ENCODE results near the gene SEC11A. TPM values are rescaled to one million over a fixed set of nuclear protein-coding genes. Genes with fewer than 3 reads are reported as not detected.

The SEC11A gene
- total and polyA plus RNA-seq, 4 donors, result 56.7 to 90.2 (median 71.3) TPM

- Histone ChIP-seq H3K9ac (ENCODE audit: low read depth in 1 of 2, low read length in 2 of 2) (no peak overlapping the region), H3K27me3 (ENCODE audit: control insufficient read depth in 4 of 4, insufficient read depth in 4 of 4, low read length in 3 of 4) (no peaks in the 10 kb centered on the region), H3K27ac (ENCODE audit: low read depth in 1 of 2, low read length in 2 of 2) (no peak overlapping the region), H3K36me3 (ENCODE audit: control insufficient read depth in 4 of 4, insufficient read depth in 3 of 4, low read depth in 1 of 4, low read length in 3 of 4) (peaks cover 4 to 14% (median 8%) of the 10 kb centered on the region in 4 donors), H3K4me1 (ENCODE audit: control insufficient read depth in 4 of 4, insufficient read depth in 4 of 4, low read length in 3 of 4) (no peaks in the 10 kb centered on the region), H3K4me3 (ENCODE audit: low read depth in 1 of 3, low read length in 3 of 3) (no peak overlapping the region), H3K9me3 (ENCODE audit: control insufficient read depth in 4 of 4, low read length in 3 of 4) (no peaks in the 10 kb centered on the region)
- no peak for DNase-seq (ENCODE audit: low spot score)
- 85% methylated on average over 5 of the region's 5 CpGs for WGBS
- TF ChIP-seq YY1 (IDR thresholded peaks at IDR 0.05), result no peak
These were observed 30.6 kb downstream of the SEC11A start for GRCh38 chr15:84685304-84685703.

DNA sequence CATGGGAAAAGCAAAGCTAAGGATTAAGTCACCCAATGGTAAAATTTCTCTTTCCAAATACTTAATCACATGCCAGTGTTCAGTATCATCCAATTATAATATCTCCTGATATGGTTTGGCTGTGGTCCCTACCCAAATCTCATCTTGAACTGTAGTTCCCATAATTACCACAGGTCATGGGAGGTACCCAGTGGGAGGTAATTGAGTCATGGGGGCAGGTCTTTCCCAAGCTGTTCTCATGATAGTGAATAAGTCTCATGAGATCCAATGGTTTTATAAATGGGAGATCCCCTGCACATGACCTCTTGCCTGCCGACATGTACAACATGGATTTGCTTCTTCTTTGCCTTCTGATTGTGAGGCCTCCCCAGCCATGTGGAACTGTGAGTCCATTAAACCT lies 31.8 kb downstream of the SEC11A start:
- WGBS, result 95% methylated on average over 1 of the region's 1 CpG
- Histone ChIP-seq H3K4me3 (ENCODE audit: low read depth in 1 of 3, low read length in 3 of 3) (no peak overlapping the region), H3K27ac (ENCODE audit: low read depth in 1 of 2, low read length in 2 of 2) (no peak overlapping the region), H3K9ac (ENCODE audit: low read depth in 1 of 2, low read length in 2 of 2) (no peak overlapping the region), H3K27me3 (ENCODE audit: control insufficient read depth in 4 of 4, insufficient read depth in 4 of 4, low read length in 3 of 4) (no peaks in the 10 kb centered on the region), H3K9me3 (ENCODE audit: control insufficient read depth in 4 of 4, low read length in 3 of 4) (no peaks in the 10 kb centered on the region), H3K36me3 (ENCODE audit: control insufficient read depth in 4 of 4, insufficient read depth in 3 of 4, low read depth in 1 of 4, low read length in 3 of 4) (peaks cover 2 to 21% (median 9%) of the 10 kb centered on the region in 4 donors), H3K4me1 (ENCODE audit: control insufficient read depth in 4 of 4, insufficient read depth in 4 of 4, low read length in 3 of 4) (no peaks in the 10 kb centered on the region)
- TF ChIP-seq FOXA1 (IDR thresholded peaks at IDR 0.05) (no peak), FOXA2 (IDR thresholded peaks at IDR 0.05) (no peak), MAX (IDR thresholded peaks at IDR 0.05) (no peak)
- TF ChIP-seq, protein P1, sequence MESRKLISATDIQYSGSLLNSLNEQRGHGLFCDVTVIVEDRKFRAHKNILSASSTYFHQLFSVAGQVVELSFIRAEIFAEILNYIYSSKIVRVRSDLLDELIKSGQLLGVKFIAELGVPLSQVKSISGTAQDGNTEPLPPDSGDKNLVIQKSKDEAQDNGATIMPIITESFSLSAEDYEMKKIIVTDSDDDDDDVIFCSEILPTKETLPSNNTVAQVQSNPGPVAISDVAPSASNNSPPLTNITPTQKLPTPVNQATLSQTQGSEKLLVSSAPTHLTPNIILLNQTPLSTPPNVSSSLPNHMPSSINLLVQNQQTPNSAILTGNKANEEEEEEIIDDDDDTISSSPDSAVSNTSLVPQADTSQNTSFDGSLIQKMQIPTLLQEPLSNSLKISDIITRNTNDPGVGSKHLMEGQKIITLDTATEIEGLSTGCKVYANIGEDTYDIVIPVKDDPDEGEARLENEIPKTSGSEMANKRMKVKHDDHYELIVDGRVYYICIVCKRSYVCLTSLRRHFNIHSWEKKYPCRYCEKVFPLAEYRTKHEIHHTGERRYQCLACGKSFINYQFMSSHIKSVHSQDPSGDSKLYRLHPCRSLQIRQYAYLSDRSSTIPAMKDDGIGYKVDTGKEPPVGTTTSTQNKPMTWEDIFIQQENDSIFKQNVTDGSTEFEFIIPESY (IDR thresholded peaks at IDR 0.05), result no peak
- no peak for DNase-seq (ENCODE audit: low spot score)

- no peak overlapping the region for H3K27ac ChIP-seq (ENCODE audit: low read depth in 1 of 2, low read length in 2 of 2)
- H3K27me3 ChIP-seq (ENCODE audit: control insufficient read depth in 4 of 4, insufficient read depth in 4 of 4, low read length in 3 of 4), result no peaks in the 10 kb centered on the region
- H3K4me3 ChIP-seq (ENCODE audit: low read depth in 1 of 3, low read length in 3 of 3), result no peak overlapping the region
- no peak overlapping the region for H3K9ac ChIP-seq (ENCODE audit: low read depth in 1 of 2, low read length in 2 of 2)
- 90% methylated on average over 3 of the region's 3 CpGs for WGBS
- no peak for DNase-seq (ENCODE audit: low spot score)
- H3K9me3 ChIP-seq (ENCODE audit: control insufficient read depth in 4 of 4, low read length in 3 of 4), result no peaks in the 10 kb centered on the region
- H3K36me3 ChIP-seq (ENCODE audit: control insufficient read depth in 4 of 4, insufficient read depth in 3 of 4, low read depth in 1 of 4, low read length in 3 of 4), result peaks cover 2 to 14% (median 8%) of the 10 kb centered on the region in 4 donors
- H3K4me1 ChIP-seq (ENCODE audit: control insufficient read depth in 4 of 4, insufficient read depth in 4 of 4, low read length in 3 of 4), result no peaks in the 10 kb centered on the region
- no peak for TF ChIP-seq HNF4G (IDR thresholded peaks at IDR 0.05)
- TF ChIP-seq MAX (IDR thresholded peaks at IDR 0.05), result no peak
- TF ChIP-seq JUND (IDR thresholded peaks at IDR 0.05), result no peak
- TF ChIP-seq ATF3 (IDR thresholded peaks at IDR 0.05), result no peak
- TF ChIP-seq HNF4A (conservative IDR thresholded peaks at IDR 0.05), result no peak
- TF ChIP-seq, protein P1 (IDR thresholded peaks at IDR 0.05), result no peak
- no peak for TF ChIP-seq FOXA2 (IDR thresholded peaks at IDR 0.05)
- TF ChIP-seq, protein P2, sequence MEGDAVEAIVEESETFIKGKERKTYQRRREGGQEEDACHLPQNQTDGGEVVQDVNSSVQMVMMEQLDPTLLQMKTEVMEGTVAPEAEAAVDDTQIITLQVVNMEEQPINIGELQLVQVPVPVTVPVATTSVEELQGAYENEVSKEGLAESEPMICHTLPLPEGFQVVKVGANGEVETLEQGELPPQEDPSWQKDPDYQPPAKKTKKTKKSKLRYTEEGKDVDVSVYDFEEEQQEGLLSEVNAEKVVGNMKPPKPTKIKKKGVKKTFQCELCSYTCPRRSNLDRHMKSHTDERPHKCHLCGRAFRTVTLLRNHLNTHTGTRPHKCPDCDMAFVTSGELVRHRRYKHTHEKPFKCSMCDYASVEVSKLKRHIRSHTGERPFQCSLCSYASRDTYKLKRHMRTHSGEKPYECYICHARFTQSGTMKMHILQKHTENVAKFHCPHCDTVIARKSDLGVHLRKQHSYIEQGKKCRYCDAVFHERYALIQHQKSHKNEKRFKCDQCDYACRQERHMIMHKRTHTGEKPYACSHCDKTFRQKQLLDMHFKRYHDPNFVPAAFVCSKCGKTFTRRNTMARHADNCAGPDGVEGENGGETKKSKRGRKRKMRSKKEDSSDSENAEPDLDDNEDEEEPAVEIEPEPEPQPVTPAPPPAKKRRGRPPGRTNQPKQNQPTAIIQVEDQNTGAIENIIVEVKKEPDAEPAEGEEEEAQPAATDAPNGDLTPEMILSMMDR (IDR thresholded peaks at IDR 0.05; ENCODE audit: low read depth, low read length, missing input control), result no peak
- no peak for TF ChIP-seq YY1 (IDR thresholded peaks at IDR 0.05)
- TF ChIP-seq GABPA (IDR thresholded peaks at IDR 0.05 in 1 of 2, conservative IDR thresholded peaks at IDR 0.05 in 1 of 2), result no peak
- no peak for TF ChIP-seq REST (IDR thresholded peaks at IDR 0.05)
- TF ChIP-seq NR2F2 (IDR thresholded peaks at IDR 0.05), result no peak
- no peak for TF ChIP-seq SP1 (IDR thresholded peaks at IDR 0.05)
- TF ChIP-seq RAD21 (IDR thresholded peaks at IDR 0.05), result no peak
These were observed 34.1 kb downstream of the SEC11A start for GRCh38 chr15:84681831-84682230.

Data from liver (tissue), 9 donors.